ENCODE results near the gene MYZAP. TPM values are rescaled to one million over a fixed set of nuclear protein-coding genes. Genes with fewer than 3 reads are reported as not detected.

MYZAP gene
- total and polyA plus RNA-seq, 2 of the 8 experiments (the other 6 are each of a cell fraction or from before 2014, with no cell fraction given): 0.41 to 0.65 TPM

DNA sequence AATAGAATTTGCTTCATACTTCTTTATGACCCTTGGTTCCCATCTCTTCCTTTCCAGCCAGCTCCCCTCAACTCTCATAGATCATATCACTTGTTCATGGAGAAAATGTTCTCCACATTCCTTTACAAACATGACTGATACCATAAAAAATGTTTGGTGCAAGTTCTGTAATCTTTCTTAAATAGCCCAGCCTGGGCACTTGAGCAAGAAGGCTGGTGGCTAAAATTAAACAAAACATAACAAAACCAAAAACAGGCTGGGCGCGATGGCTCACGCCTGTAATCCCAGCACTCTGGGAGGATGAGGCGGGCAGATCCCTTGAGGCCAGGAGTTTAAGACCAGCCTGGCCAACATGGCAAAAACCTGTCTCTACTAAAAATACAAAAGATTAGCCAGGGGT, 105.9 kb downstream of the MYZAP start (continued):
- TF ChIP-seq GABPA (IDR thresholded peaks at IDR 0.05; ENCODE audit: borderline replicate concordance, insufficient read depth, low read length) (no peak), CBX5 (IDR thresholded peaks at IDR 0.05; ENCODE audit: low read depth, low read length) (no peak), GTF2F1 (IDR thresholded peaks at IDR 0.05; ENCODE audit: borderline replicate concordance, low read depth, low read length) (no peak), TCF12 (IDR thresholded peaks at IDR 0.05; ENCODE audit: low read depth, low read length) (no peak), CREB1 (IDR thresholded peaks at IDR 0.05) (no peak), EGR1 (IDR thresholded peaks at IDR 0.05; ENCODE audit: borderline replicate concordance, low read depth, low read length) (no peak)

Data from H1 (cell line).